H1 (cell line): ENCODE measurements around the gene PDZD2. TPM values are rescaled to one million over a fixed set of nuclear protein-coding genes. Genes with fewer than 3 reads are reported as not detected.

Experiments used
- KDM5A ChIP-seq: fragments of 200-600 bp; IDR thresholded peaks from 2 replicates; pipeline ENCODE4 v1.7.1; 2012; ENCODE audit warnings: mild to moderate bottlenecking, low read length, inconsistent platforms, mixed read lengths
- POU5F1 ChIP-seq: IDR thresholded peaks from 2 replicates; pipeline ENCODE4 v1.6.1; 2011; ENCODE audit warnings: low read depth, mild to moderate bottlenecking, low read length, moderate library complexity
- RFX5 ChIP-seq: IDR thresholded peaks from 2 replicates; pipeline ENCODE4 v1.6.1; 2011; ENCODE audit warnings: low read depth, low read length, improper control_type of control experiment, borderline replicate concordance
- RXRA ChIP-seq: IDR thresholded peaks from 2 replicates; pipeline ENCODE4 v1.6.1; 2011; ENCODE audit warnings: low read depth, mild to moderate bottlenecking, low read length, moderate library complexity; ENCODE audit not compliant: insufficient read depth
- SIN3A ChIP-seq, 2 experiments: IDR thresholded peaks in 1 of 2; conservative IDR thresholded peaks in 1 of 2; 2 replicates each; pipeline ENCODE4 v1.6.1; 2011 to 2012; ENCODE audit warnings: low read length in 2 of 2, improper control_type of control experiment in 1 of 2, low read depth in 1 of 2, mild to moderate bottlenecking in 1 of 2
- TEAD4 ChIP-seq: IDR thresholded peaks from 2 replicates; pipeline ENCODE4 v1.6.1; 2012; ENCODE audit warnings: low read depth, low read length, inconsistent platforms, mixed read lengths
- polyA plus RNA-seq, 7 experiments: library from polyadenylated mRNA; depleted of rRNA in 3 of 7; stranded (reverse) in 5 of 7; unstranded in 2 of 7; fragments of >200 nt in 5 of 7; fragments of 200-250 nt in 2 of 7; gene quantifications; 1 replicate in 5 of 7; 2 replicates in 1 of 7; 4 replicates in 1 of 7; pipeline versions ENCODE4 v1.2.1 to v1.2.3, GENCODE V29; 2011 to 2013; ENCODE audit warnings: missing spikeins in 2 of 7, mixed read lengths in 2 of 7
- total RNA-seq: library from RNA; stranded (reverse); fragmentation: NEBNext Ultra II Directional; extraction: Animal tissue kit (Norgen Biotek cat#: 25700); gene quantifications from 2 replicates; pipeline ENCODE4 v1.2.1, GENCODE V29; 2021
- TF ChIP-seq, protein P1 (sequence below): fragments of 300-600 bp; sonication (generic); IDR thresholded peaks from 2 replicates; pipeline ENCODE4 v1.7.1; 2012; ENCODE audit warnings: low read length, moderate library complexity, mild to moderate bottlenecking, inconsistent platforms; ENCODE audit not compliant: insufficient replicate concordance

Gene PDZD2
- total and polyA plus RNA-seq, 2 of the 8 experiments (the other 6 are each of a cell fraction or from before 2014, with no cell fraction given), result 1.2 to 6.8 TPM

DNA sequence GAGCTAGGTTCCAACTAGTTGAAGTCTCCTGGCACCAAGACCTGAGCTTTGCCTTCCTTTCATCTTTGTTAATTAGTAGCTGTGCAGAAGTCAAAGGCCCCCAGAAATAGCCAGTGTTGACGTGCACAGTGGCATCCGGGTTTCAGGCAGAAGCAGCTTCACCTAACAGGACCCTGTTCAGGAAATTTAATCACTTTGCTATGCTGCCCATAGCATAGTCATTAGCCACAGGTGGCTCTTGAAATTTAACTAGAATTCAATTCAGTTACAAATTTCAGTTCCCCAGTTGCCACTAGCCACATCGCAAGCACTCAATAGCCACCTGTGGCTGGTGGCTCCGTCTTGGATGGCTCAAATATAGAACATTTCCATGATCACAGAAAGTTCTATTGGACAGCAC, 356.1 kb downstream of the PDZD2 start (continued):
- TF ChIP-seq, protein P1, sequence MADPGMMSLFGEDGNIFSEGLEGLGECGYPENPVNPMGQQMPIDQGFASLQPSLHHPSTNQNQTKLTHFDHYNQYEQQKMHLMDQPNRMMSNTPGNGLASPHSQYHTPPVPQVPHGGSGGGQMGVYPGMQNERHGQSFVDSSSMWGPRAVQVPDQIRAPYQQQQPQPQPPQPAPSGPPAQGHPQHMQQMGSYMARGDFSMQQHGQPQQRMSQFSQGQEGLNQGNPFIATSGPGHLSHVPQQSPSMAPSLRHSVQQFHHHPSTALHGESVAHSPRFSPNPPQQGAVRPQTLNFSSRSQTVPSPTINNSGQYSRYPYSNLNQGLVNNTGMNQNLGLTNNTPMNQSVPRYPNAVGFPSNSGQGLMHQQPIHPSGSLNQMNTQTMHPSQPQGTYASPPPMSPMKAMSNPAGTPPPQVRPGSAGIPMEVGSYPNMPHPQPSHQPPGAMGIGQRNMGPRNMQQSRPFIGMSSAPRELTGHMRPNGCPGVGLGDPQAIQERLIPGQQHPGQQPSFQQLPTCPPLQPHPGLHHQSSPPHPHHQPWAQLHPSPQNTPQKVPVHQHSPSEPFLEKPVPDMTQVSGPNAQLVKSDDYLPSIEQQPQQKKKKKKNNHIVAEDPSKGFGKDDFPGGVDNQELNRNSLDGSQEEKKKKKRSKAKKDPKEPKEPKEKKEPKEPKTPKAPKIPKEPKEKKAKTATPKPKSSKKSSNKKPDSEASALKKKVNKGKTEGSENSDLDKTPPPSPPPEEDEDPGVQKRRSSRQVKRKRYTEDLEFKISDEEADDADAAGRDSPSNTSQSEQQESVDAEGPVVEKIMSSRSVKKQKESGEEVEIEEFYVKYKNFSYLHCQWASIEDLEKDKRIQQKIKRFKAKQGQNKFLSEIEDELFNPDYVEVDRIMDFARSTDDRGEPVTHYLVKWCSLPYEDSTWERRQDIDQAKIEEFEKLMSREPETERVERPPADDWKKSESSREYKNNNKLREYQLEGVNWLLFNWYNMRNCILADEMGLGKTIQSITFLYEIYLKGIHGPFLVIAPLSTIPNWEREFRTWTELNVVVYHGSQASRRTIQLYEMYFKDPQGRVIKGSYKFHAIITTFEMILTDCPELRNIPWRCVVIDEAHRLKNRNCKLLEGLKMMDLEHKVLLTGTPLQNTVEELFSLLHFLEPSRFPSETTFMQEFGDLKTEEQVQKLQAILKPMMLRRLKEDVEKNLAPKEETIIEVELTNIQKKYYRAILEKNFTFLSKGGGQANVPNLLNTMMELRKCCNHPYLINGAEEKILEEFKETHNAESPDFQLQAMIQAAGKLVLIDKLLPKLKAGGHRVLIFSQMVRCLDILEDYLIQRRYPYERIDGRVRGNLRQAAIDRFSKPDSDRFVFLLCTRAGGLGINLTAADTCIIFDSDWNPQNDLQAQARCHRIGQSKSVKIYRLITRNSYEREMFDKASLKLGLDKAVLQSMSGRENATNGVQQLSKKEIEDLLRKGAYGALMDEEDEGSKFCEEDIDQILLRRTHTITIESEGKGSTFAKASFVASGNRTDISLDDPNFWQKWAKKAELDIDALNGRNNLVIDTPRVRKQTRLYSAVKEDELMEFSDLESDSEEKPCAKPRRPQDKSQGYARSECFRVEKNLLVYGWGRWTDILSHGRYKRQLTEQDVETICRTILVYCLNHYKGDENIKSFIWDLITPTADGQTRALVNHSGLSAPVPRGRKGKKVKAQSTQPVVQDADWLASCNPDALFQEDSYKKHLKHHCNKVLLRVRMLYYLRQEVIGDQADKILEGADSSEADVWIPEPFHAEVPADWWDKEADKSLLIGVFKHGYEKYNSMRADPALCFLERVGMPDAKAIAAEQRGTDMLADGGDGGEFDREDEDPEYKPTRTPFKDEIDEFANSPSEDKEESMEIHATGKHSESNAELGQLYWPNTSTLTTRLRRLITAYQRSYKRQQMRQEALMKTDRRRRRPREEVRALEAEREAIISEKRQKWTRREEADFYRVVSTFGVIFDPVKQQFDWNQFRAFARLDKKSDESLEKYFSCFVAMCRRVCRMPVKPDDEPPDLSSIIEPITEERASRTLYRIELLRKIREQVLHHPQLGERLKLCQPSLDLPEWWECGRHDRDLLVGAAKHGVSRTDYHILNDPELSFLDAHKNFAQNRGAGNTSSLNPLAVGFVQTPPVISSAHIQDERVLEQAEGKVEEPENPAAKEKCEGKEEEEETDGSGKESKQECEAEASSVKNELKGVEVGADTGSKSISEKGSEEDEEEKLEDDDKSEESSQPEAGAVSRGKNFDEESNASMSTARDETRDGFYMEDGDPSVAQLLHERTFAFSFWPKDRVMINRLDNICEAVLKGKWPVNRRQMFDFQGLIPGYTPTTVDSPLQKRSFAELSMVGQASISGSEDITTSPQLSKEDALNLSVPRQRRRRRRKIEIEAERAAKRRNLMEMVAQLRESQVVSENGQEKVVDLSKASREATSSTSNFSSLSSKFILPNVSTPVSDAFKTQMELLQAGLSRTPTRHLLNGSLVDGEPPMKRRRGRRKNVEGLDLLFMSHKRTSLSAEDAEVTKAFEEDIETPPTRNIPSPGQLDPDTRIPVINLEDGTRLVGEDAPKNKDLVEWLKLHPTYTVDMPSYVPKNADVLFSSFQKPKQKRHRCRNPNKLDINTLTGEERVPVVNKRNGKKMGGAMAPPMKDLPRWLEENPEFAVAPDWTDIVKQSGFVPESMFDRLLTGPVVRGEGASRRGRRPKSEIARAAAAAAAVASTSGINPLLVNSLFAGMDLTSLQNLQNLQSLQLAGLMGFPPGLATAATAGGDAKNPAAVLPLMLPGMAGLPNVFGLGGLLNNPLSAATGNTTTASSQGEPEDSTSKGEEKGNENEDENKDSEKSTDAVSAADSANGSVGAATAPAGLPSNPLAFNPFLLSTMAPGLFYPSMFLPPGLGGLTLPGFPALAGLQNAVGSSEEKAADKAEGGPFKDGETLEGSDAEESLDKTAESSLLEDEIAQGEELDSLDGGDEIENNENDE, result no peak
- TF ChIP-seq TEAD4 (no peak), POU5F1 (no peak), KDM5A (no peak), SIN3A (conservative IDR thresholded peaks at IDR 0.05 in 1 of 2, IDR thresholded peaks at IDR 0.05 in 1 of 2; ENCODE audit: low read depth in 1 of 2, low read length in 2 of 2) (no peak), RXRA (no peak), RFX5 (no peak)
